GM18498 (cell line): ENCODE results near the gene ADGRG7.
"Not testable (repeated sequence)": the region's sequence is repeated elsewhere in the genome, so short reads cannot be mapped to it uniquely, and the experiment has no call there.

Source experiments
- ATAC-seq: cut with Tn5 transposase; IDR thresholded peaks from one replicate; pipeline ENCODE4 v1.9.1; 2021; ENCODE audit warnings: mild to moderate bottlenecking, moderate library complexity; ENCODE audit not compliant: unreplicated experiment

ADGRG7 gene

GRCh38 chr3:100641471-100642032 lies 32.2 kb downstream of the ADGRG7 start:
- peak; percentile 78 for ATAC-seq

- no peak for ATAC-seq
These were observed 36.5 kb downstream of the ADGRG7 start for GRCh38 chr3:100645913-100646312.

- ATAC-seq = no peak
These were observed 37.8 kb downstream of the ADGRG7 start for GRCh38 chr3:100647171-100647570.

GRCh38 chr3:100647657-100648056 lies 38.3 kb downstream of the ADGRG7 start:
- no peak for ATAC-seq

GRCh38 chr3:100650651-100651619 lies 41.5 kb downstream of the ADGRG7 start:
- ATAC-seq = peak; percentile 98

GRCh38 chr3:100653604-100654294 lies 44.3 kb downstream of the ADGRG7 start:
- ATAC-seq = no peak

GRCh38 chr3:100656945-100657344 lies 47.5 kb downstream of the ADGRG7 start:
- ATAC-seq = no peak

- not testable (repeated sequence) for ATAC-seq
These were observed 51.9 kb downstream of the ADGRG7 start for GRCh38 chr3:100661294-100661693.

GRCh38 chr3:100662113-100662823 lies 52.9 kb downstream of the ADGRG7 start:
- no peak for ATAC-seq

GRCh38 chr3:100665230-100665629 lies 55.8 kb downstream of the ADGRG7 start:
- no peak for ATAC-seq

GRCh38 chr3:100666699-100667098 lies 57.3 kb downstream of the ADGRG7 start:
- ATAC-seq = not testable (repeated sequence)

GRCh38 chr3:100667316-100667715 lies 57.9 kb downstream of the ADGRG7 start:
- ATAC-seq = not testable (repeated sequence)

- not testable (repeated sequence) for ATAC-seq
These were observed 61.6 kb downstream of the ADGRG7 start for GRCh38 chr3:100670995-100671394.

- no peak for ATAC-seq
These were observed 72.1 kb downstream of the ADGRG7 start for GRCh38 chr3:100681496-100681895.

- ATAC-seq = no peak
These were observed 72.9 kb downstream of the ADGRG7 start for GRCh38 chr3:100682056-100682853.

GRCh38 chr3:100682854-100683760 lies 73.7 kb downstream of the ADGRG7 start:
- ATAC-seq = no peak

- ATAC-seq = no peak
These were observed 83.8 kb downstream of the ADGRG7 start for GRCh38 chr3:100693225-100693624.

- ATAC-seq = no peak
These were observed 86.3 kb downstream of the ADGRG7 start for GRCh38 chr3:100695696-100696095.

- no peak for ATAC-seq
These were observed 86.8 kb downstream of the ADGRG7 start for GRCh38 chr3:100696161-100696560.
